GM12878 (cell line): ENCODE measurements around the gene CFAP57. TPM values are rescaled to one million over a fixed set of nuclear protein-coding genes. Genes with fewer than 3 reads are reported as not detected.

Experiments
- ATAC-seq: fragments of 200-7000 bp; cut with Tn5 transposase; 3 replicates; pipeline ENCODE4 v1.9.1; 2020; ENCODE audit warnings: mild to moderate bottlenecking, moderate library complexity
- BruUV-seq: library from RNA; stranded (reverse); fragments of 400-500 nt; replicated peaks from 2 replicates; lab custom pipeline; 2021; lab: Mats Ljungman, UMichigan
- CTCF ChIA-PET: fragments of 300-600 bp; sonication (Branson Sonifier 250); formaldehyde crosslinking; extraction: SDS; loops from one replicate; lab custom pipeline; 2021; ENCODE audit warnings: inconsistent platforms; lab: Yijun Ruan, JAX
- POLR2A ChIA-PET: fragments of 350-600 bp; formaldehyde crosslinking; extraction: SDS; loops from one replicate; lab custom pipeline; 2021; ENCODE audit warnings: inconsistent platforms; lab: Charles Lee
- RAD21 ChIA-PET: fragments of 300-600 bp; sonication (Branson Sonifier 250); formaldehyde crosslinking; loops from one replicate; lab custom pipeline; 2023; ENCODE audit warnings: antibody characterized with exemption; ENCODE audit not compliant: unreplicated experiment; lab: Charles Lee
- SMC1A ChIA-PET: fragments of 300-600 bp; sonication (Branson Sonifier 250); formaldehyde crosslinking; loops from one replicate; lab custom pipeline; 2023; ENCODE audit not compliant: unreplicated experiment, uncharacterized antibody; lab: Charles Lee
- DNase-seq: peaks from one replicate; pipeline ENCODE4 v3.0.0-alpha.2; 2011; ENCODE audit warnings: low read depth, low spot score
- FAIRE-seq: peaks from 3 replicates; lab custom pipeline; 2011; peaks lifted over from hg19 to GRCh38; lab: Jason Lieb, UNC
- H2AFZ ChIP-seq: 2 replicates; pipeline ENCODE4 v1.6.0; 2011; ENCODE audit warnings: low read depth, low read length, control low read depth; ENCODE audit not compliant: control insufficient read depth
- H3K27ac ChIP-seq: 2 replicates; pipeline ENCODE4 v1.5.1; 2011; ENCODE audit warnings: control low read depth; ENCODE audit not compliant: control insufficient read depth, insufficient read depth
- H3K27me3 ChIP-seq, 2 experiments: replicated peaks in 1 of 2; 2 replicates each; pipeline versions ENCODE4 v1.6.0 to v1.6.1; 2011; ENCODE audit warnings: low read length in 1 of 2; ENCODE audit not compliant: control insufficient read depth in 2 of 2, insufficient read depth in 2 of 2
- H3K36me3 ChIP-seq, 2 experiments: 2 replicates each; pipeline ENCODE4 v1.5.1; 2011; ENCODE audit warnings: low read length in 1 of 2; ENCODE audit not compliant: control insufficient read depth in 2 of 2, insufficient read depth in 2 of 2
- H3K4me1 ChIP-seq: 2 replicates; pipeline ENCODE4 v1.6.1; 2011; ENCODE audit warnings: mild to moderate bottlenecking, low read length, moderate library complexity, mixed read lengths; ENCODE audit not compliant: control insufficient read depth, insufficient read depth
- H3K4me2 ChIP-seq: 2 replicates; pipeline ENCODE4 v1.6.0; 2011; ENCODE audit warnings: control low read depth; ENCODE audit not compliant: control insufficient read depth, insufficient read depth
- H3K4me3 ChIP-seq: fragments of 200-600 bp; sonication (generic); 2 replicates; pipeline ENCODE4 v1.5.1; 2016
- H3K79me2 ChIP-seq: 2 replicates; pipeline ENCODE4 v1.6.0; 2011; ENCODE audit warnings: low read length; ENCODE audit not compliant: control insufficient read depth, insufficient read depth
- H3K9ac ChIP-seq: 2 replicates; pipeline ENCODE4 v1.8.0; 2011; ENCODE audit warnings: low read length, control low read depth, mixed read lengths; ENCODE audit not compliant: control insufficient read depth, insufficient read depth
- H3K9me3 ChIP-seq: replicated peaks from 3 replicates; pipeline ENCODE4 v1.5.1; 2011; ENCODE audit warnings: mild to moderate bottlenecking, low read length; ENCODE audit not compliant: control insufficient read depth, insufficient read depth
- H4K20me1 ChIP-seq: 2 replicates; pipeline ENCODE4 v1.6.0; 2011; ENCODE audit not compliant: control insufficient read depth, insufficient read depth
- CREB1 ChIP-seq: IDR thresholded peaks from 2 replicates; pipeline ENCODE4 v1.6.1; 2012; ENCODE audit warnings: low read depth, mild to moderate bottlenecking, inconsistent platforms
- IRF4 ChIP-seq: IDR thresholded peaks from 2 replicates; pipeline ENCODE4 v1.6.1; 2011; ENCODE audit warnings: low read depth, low read length
- RUNX3 ChIP-seq: IDR thresholded peaks from 2 replicates; pipeline ENCODE4 v1.6.1; 2012; ENCODE audit warnings: low read length, inconsistent platforms
- TARDBP ChIP-seq: IDR thresholded peaks from 2 replicates; pipeline ENCODE4 v1.6.1; 2016; ENCODE audit warnings: borderline replicate concordance
- ZBTB33 ChIP-seq: fragments of 450-650 bp; IDR thresholded peaks from 2 replicates; pipeline ENCODE4 v1.6.1; 2017; ENCODE audit warnings: mild to moderate bottlenecking
- WGBS: methylation state at CpG from one replicate; pipeline ENCODE4 v1.1.6; 2016; ENCODE audit warnings: low lambda C conversion rate; ENCODE audit not compliant: insufficient replicate concordance, insufficient coverage; ENCODE audit errors: missing lambda C conversion rate; 5-methylcytosine and 5-hydroxymethylcytosine counted together
- in situ Hi-C: fragments of 300-500 bp; cut with MboI; formaldehyde crosslinking; loops from 9 replicates; pipeline ENCODE4 v1.14.3; 2018; ENCODE audit warnings: mixed read lengths
- intact Hi-C: fragments of 100-400 bp; cut with micrococcal nuclease; formaldehyde crosslinking; loops from one replicate; pipeline ENCODE4 v1.14.2; 2022; ENCODE audit not compliant: unreplicated experiment
- polyA plus RNA-seq, 11 experiments: library from polyadenylated mRNA; depleted of rRNA in 4 of 11; unstranded in 6 of 11; stranded (reverse) in 5 of 11; fragments of >200 nt; fragmentation: Nextera tagmentation in 4 of 11; fragmentation: Illumina TruSeq in 1 of 11; extraction: Ambion mirVana in 4 of 11; extraction: Trizol in 1 of 11; gene quantifications; 1 replicate in 1 of 11; 2 replicates in 10 of 11; pipeline versions ENCODE4 v1.2.1 to v1.2.3, GENCODE V29; 2011 to 2016; ENCODE audit warnings: inconsistent platforms in 2 of 11, missing spikeins in 2 of 11, low read depth in 1 of 11
- total RNA-seq, 4 experiments: library from RNA; depleted of rRNA in 3 of 4; stranded (reverse); fragments of >200 nt in 3 of 4; fragmentation: Illumina TruSeq in 1 of 4; extraction: Trizol in 1 of 4; gene quantifications; 2 replicates each; pipeline versions ENCODE4 v1.2.1 to v1.2.3, GENCODE V29; 2013 to 2021

CFAP57 gene
- total and polyA plus RNA-seq, 10 of the 15 experiments (the other 5 are each of a cell fraction or from before 2014, with no cell fraction given), result 0.45 to 4.8 (median 1.3) TPM

- H2AFZ ChIP-seq, result no peak overlapping the region
- ChIA-PET RAD21 (interaction anchor here (2.6 kb wide), 1 partner anchor 18 kb away, joined by 9 read pairs; no protein-coding TSS in a partner anchor), CTCF (interaction anchor here (1.9 to 3.4 kb wide), 2 partner anchors 16 to 23 kb away, joined by 6 to 13 read pairs; no protein-coding TSS in a partner anchor), SMC1A (interaction anchor here (0.7 kb wide), 1 partner anchor 36 kb away, joined by 3 read pairs; no protein-coding TSS in a partner anchor), POLR2A (interaction anchor here (0.7 kb wide), 1 partner anchor 16 kb away, joined by 4 read pairs; no protein-coding TSS in a partner anchor)
- peak overlapping the region; percentile 2; the same call in 1 of the 2 replicates for H3K4me3 ChIP-seq
- no peak for TF ChIP-seq CREB1
- no peak for TF ChIP-seq TARDBP
- no peak for TF ChIP-seq RUNX3
- peak; percentile 84; the same call in 1 of the 2 replicates for TF ChIP-seq ZBTB33
- TF ChIP-seq IRF4, result no peak
- H3K79me2 ChIP-seq, result peaks cover 14% of the 10 kb centered on the region
- 41% methylated on average over 3 of the region's 3 CpGs for WGBS
- peaks cover 2% of the 10 kb centered on the region; the same call in 2 of the 3 replicates for H3K9me3 ChIP-seq
- no TSS peak for BruUV-seq
- intact Hi-C loops (no loop called here), in situ Hi-C loops (no loop called here)
- no peak overlapping the region for H3K27ac ChIP-seq
- H4K20me1 ChIP-seq, result no peaks in the 10 kb centered on the region
- no peak overlapping the region for H3K9ac ChIP-seq
- H3K4me2 ChIP-seq, result no peak overlapping the region
- H3K36me3 ChIP-seq, result peaks cover 3 to 5% of the 10 kb centered on the region in 2 experiments; a peak in 3 of 4 replicates
- no peaks in the 10 kb centered on the region for H3K27me3 ChIP-seq
- H3K4me1 ChIP-seq, result peaks cover 21% of the 10 kb centered on the region
- ATAC-seq, result no peak
- DNase-seq, result no peak
- FAIRE-seq, result no peak
Observed at GRCh38 chr1:43203859-43204258, 31.7 kb downstream of the CFAP57 start.
